GM20431 (cell line): ENCODE data around the gene HPX.

Experiments
- in situ Hi-C: fragments of 300-500 bp; cut with MseI, MboI; formaldehyde crosslinking; loops from one replicate; pipeline ENCODE4 v1.15.0; 2020; ENCODE audit warnings: low sequenced_read_pairs; ENCODE audit not compliant: unreplicated experiment

Gene HPX, protein sequence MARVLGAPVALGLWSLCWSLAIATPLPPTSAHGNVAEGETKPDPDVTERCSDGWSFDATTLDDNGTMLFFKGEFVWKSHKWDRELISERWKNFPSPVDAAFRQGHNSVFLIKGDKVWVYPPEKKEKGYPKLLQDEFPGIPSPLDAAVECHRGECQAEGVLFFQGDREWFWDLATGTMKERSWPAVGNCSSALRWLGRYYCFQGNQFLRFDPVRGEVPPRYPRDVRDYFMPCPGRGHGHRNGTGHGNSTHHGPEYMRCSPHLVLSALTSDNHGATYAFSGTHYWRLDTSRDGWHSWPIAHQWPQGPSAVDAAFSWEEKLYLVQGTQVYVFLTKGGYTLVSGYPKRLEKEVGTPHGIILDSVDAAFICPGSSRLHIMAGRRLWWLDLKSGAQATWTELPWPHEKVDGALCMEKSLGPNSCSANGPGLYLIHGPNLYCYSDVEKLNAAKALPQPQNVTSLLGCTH

DNA sequence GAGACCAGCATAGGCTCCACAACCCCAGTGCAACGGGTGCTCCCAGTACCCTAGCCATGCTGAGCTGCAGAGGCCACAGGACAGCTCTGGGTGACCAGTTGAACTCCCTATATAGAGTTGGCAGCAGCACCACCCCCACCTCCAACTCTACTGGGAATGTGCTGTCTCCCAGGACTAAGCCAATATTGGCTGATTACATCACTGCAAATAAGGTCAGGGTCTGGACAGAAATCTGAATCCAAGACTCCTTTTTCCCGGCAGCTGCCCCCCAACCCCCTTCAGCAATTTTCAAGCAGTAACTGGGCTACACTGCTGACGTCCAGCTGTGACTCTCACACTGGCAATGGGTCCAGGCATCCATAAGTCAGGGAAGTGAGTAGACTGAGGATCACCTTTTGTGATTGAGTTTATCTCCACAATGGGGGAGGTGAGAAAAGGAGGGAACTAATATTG lies at the start of gene HPX:
HPX (minus strand) TSS at position 82 of the 453 bp plus-strand sequence; CDS start at position 58, 24 bp downstream.
- in situ Hi-C loops: no loop called here

DNA sequence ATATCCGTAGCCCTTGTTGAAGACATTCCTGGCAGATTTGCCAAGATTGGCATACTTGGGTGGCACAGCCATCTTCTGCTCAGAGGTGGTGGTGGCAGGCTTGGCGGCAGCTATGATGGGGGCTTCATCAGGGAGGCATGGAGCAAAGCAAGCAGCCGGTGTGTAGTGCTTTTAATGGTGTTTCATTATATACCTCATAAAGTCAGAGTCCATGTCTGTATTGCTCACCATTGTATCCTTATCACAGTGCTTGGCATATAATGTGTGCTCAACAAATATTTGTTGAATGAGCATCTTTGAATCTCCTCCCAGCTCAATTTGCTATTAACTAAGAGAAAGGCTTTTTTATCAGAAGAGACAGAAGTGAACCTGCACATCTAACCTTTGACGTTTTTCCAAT lies 48.5 kb upstream of the HPX start:
- in situ Hi-C loops: no loop called here

DNA sequence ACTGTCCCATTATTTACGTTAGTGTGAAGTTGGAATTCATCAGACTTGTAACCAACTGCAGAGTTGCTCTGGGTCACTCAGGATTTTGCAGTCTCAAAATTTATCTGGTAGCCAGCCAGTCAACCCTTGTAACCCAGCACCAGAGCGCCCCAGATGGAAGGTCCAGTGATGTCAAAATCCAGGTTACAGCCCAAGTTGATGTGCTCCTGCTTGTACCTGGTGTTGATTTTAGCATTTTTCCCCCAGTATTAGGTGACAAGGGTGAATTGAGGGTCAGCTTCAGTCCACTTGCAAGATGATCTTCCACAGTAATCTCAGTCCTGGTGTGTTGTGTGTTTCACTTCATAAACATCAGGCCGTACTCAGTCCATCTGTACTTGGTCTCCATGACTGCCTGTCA lies 48.0 kb upstream of the HPX start:
- in situ Hi-C loops: no loop called here

DNA sequence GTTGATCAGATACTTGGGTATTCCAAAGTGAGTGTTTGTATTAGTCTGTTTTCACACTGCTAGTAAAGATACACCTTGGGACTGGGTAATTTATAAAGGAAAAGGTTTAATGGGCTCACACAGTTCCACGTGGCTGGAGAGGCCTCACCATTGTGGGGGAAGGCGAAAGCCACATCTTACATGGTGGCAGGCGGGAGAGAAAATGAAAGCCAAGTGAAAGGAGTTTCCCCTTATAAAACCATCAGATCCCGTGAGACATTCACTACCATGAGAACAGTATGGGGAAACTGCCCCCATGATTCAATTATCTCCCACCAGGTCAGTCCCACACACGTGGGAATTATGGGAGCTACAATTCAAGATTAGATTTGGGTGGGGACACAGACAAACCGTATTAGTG lies 47.6 kb upstream of the HPX start:
- in situ Hi-C loops: no loop called here

DNA sequence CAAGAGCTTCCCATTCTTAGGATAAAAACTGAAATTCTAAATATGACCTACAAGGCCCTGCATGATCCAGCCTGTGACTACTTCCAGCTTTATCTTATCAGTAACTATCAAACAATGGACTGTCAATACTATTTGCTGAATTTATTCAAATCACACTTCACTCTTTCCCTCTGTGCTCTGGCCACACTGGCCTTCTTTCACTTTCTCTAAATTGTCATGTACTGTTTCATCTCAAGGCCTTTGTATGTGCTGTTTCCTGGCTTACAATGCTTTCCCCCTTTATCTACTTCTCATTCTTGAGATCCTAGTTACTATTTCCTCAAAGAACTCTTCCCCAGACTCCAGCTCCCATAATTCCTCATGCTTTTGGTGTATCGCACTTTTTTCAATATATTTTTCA lies 46.2 kb upstream of the HPX start:
- in situ Hi-C loops: no loop called here

DNA sequence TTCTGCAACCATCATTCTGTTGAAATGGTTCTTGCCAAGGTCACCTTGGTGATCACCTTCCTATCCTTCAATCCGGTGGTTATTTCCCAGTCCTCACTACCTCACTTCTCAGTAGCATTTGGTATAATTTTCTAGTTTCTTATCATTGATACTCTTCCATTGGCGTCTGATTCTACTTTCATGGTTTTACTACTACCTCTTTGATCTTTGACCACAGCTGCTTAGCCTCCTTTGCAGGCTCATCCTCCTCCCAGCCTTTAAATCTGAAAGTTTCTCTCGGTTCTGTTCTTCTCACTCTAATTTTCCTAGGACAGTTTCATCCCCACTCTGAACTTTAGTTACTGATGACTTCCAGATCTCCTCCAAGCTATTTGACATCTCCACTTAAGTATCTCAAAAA lies 45.5 kb upstream of the HPX start:
- in situ Hi-C loops: no loop called here

DNA sequence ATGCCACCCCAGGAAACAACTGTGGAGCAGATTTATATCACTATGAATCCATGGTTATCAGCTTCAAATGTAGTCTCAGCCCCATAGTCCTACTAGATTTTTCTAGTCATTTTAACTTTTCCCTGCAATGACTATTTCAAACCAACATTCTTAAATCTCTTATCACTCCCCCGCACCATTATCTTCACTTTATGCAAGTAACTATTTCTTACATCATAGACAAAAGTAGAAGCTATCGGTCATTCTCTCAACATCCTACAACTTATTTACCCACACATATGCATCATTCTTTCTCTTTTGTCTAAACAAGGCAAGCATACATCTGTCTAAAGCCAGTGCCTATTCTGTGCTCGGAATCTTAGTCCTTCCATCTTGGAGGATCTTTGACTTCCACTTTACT lies 44.9 kb upstream of the HPX start:
- in situ Hi-C loops: no loop called here

DNA sequence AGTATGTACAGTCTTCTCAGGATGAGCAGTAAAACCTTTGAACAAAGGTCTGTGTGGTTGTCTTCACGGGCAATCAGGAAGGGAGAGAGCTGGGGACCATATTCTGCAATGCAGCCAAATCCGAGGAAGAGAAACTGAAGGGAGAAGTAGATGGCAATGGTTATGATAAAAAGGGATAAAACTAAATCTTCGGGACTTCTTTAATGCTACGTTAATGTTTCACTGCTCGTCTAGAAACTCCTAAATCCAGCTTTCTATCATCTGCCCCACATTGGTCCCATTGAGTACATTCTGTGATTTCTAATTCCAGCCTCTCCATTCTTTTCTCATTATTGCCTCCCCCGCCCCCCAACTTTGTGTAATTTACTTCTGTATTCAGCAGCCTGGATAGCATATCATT lies 42.2 kb upstream of the HPX start:
- in situ Hi-C loops: no loop called here

DNA sequence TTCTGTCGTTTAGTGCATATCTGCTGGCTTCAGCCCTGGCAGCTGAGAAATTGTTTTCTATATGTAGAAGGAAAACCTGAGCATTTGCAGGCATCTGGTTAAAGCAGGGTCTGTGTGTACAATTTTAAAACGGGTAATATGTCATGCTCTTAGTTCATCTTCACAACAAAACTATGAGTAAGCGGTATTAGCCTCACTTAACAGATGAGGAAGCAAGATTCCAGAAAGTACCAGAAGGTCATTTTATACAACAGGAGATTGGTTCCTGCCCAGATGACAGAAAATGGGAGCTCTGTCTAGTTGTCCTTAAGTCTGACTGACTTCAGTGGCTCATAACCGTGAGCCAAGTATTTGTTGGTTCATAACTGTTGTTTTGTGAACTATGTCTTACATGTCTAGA lies 41.7 kb upstream of the HPX start:
- in situ Hi-C loops: no loop called here

DNA sequence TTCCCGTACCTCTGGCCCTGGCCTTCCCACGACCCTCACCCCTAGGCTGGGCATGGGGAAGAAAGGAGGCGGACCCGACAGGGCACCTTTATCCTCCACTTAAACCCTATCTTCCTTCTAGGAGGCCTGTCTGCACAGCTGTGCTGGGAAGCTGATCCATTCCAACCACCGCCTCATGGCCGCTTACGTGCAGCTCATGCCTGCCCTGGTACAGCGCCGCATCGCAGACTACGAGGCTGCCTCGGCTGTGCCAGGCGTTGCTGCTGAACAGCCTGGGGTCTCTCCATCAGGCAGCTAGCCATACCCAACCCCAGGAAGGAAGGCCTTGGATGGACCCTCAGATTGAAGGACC lies 41.1 kb upstream of the HPX start:
- in situ Hi-C loops: no loop called here

DNA sequence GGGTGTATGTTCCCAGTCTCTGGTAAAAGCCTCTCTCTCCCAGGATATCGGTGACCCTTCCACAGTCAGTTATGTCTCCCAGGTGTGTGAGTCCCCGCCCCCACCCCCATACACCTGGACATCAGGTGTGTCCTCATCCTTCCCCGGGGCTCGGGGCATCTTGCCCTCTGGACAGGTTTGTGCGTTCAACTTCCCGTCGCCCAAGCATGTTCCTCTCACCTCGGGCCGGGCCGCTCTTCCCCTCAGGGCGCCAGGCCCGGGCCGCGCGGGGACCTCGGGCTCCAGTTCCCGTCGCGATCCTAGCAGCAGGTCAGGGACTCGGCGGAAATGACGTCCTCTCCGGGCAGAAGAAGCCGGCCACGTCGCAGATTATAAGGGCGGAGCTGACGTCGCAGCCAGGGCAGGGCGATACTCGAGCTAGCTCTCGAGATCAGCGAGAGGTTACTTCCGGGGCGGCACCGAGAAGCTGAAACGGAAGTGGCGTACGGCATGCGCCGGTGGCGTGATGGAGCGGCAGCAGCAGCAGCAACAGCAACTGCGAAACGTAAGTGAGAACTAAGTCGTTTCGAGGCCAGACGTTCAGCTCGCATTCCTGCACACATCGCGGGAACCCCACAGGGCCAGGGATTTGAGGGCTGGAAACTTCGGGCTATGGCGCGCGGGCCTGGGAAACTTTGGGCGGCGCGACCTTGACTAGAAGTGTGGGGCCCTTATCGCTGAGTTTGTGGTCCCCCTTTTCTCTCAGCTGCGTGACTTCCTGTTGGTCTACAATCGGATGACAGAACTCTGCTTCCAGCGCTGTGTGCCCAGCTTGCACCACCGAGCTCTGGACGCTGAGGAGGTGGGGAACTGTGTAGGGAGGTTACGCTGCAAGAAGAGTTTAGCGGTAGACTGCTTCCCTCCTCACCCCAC lies 40.5 kb upstream of the HPX start, which contains the start of the genes ARFIP2 and TIMM10B:
ARFIP2 (minus strand) TSS at position 320 of the 912 bp plus-strand sequence. CDS start 910 bp downstream, outside the sequence.
TIMM10B (plus strand) TSS at position 490 of the 912 bp plus-strand sequence; CDS start at position 506, 16 bp downstream.
- in situ Hi-C loops: no loop called here

DNA sequence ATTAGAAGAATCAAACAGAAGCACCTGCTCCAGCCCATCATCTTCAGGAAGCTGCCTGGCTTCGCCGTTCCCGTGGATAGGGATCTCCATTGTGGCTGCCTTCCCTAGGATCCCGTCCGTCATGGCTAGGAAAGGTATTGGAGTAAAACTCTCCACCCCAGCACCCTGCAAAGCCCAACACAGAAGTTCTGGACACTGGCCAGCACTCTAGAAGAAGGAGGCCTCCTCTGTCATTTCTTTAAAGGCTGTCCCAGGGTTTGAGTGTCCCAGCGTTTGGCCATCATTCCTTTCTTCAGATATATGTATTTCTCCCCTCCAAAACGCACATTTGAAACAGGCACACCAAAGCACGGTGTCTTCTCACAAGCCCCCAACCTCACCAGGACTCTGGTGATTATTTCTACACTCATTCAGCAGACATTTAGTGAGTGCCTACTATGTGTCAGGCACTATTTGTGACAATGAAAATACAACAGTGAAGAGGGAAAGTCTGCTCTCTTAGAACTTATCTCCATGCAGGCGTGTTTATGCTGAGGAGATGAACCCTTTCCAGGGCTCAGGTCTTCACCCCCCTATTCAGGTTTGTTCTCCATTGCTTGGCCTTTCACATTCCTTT lies 39.6 kb upstream of the HPX start:
- in situ Hi-C loops: no loop called here

DNA sequence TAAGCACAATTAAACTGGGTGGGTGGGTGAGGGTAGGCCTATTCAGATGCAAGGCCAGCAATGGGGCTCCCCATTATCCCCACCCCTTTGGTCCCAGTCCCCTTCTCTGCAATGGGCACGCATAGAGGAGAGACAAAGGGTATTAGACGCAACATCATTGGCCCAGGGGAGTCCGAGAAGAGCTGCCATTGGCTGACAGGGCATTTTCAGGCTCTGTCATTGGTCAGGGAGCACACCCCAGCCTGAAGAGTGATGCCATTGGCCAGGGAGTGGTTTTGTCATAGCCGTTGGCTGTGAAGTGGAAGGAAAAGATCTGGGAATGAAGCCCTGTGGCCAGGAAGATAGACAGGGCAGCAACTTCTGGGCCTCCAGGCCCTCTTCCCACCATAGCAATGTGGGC lies 35.8 kb upstream of the HPX start:
- in situ Hi-C loops: no loop called here

DNA sequence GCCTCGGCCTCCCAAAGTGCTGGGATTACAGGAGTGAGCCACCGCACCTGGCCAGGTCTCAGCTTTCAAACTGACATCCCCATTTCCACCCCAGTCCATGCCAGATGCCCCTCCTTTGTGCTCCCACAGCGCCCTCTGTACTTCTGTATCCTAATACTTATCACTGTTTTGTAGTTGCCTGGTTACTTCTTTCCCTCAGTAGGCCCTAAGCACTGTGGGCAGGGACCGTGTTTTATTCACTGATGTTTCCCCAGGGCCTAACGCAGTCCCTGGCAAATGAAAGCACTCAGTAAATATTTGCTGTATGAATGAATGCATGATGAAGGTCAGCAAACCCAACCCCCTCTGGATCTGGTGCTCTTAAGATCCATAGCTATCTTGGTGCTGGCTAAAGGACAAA lies 35.1 kb upstream of the HPX start:
- in situ Hi-C loops: no loop called here

DNA sequence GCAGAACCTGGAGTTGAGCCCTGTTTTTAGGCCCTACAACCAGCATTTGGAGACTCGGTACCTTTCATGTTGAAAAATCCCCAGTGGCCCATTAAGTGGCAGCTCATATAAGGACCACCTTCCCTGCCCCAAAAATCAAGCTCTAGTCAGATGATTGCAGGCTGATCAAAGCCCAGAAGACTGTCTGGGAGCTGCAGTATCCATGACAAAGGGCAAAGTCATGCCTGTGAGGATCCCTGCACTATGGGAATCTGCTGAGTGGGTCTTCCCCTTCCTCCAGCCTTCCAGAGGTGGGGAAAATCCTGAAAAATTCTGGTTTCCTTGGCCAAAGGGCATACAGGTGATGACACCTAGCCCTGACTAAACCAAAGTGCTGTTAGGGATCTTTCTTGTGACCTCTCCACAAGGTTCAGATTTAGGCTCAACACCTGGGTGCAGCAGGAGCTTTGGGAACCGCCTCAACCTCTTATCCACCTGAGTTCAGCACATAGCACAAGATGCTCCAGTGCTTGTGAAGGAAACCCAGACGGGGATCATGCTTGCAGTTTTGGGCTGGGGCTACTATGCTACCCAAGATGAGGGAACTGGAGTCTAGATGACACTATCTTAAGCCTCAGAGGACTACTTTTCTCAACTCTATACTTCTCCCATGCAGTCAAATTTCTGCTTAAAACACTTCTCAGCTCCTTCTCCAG lies 34.2 kb upstream of the HPX start:
- in situ Hi-C loops: no loop called here

DNA sequence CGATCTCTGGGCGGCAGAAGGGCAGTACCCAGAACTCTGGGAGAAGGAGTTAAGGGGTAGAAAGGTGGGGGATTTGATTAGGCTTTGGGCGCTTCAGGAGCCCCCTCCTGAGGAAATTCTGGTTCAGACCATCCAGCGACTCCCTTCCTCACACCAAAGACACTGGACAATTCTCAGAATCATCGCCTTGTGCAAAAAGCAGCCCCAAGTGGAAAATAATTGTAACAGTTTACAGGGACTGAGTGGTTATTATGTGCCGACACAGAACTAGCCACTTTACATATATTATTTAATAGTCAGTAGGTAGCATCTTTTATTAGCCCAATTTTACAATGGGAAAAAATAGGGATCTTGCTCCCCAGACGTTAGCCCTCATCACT lies 33.6 kb upstream of the HPX start:
- in situ Hi-C loops: no loop called here

DNA sequence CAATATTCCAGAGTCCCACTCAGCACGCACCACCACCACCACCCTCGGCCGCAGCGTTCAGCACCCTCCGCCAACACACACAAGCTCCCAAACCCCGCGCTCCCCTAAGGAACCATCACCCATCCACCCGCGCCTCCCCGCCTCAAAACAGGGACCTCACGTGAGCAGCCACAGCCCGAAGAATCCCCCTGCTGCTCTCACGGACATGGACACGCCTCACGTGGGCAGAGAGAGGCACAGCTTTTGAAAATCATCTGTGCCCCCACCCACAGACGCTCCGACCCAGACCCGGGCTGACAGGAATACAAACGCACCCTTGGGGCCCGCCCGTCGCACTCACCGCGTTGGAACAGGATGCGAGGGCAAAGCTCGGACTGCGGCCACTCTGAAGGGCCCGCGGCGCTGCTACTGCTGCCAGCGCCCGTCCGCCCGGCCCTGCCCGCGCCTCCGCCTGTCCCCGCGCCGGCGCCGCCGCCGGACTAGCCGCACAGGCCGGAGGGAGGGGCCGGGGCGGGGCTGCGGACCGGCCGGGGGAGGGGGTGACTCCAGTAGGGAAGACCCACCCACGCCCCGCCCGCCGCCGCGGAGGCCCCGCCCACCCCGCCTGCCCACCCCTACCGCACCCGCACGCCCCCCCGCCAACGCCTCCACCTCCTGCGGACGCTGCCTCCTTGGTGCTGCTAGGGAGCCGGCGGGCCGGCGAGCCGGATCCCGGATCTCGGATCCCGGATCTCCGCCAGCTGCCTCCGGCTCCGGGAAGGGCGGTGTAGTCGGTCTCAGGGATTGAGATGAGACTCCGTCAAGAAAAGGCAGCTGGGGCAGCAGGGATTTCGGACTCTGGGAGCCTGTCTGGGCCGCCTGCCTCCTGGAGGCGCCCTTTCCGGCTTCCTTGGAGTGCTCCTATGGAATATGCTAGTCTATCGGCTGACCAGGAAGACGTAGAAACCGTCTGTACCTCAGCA lies 32.9 kb upstream of the HPX start, which contains the start of gene TRIM3:
TRIM3 (minus strand) TSS at position 491 of the 962 bp plus-strand sequence. CDS start 8,246 bp downstream, outside the sequence.
- in situ Hi-C loops: no loop called here

DNA sequence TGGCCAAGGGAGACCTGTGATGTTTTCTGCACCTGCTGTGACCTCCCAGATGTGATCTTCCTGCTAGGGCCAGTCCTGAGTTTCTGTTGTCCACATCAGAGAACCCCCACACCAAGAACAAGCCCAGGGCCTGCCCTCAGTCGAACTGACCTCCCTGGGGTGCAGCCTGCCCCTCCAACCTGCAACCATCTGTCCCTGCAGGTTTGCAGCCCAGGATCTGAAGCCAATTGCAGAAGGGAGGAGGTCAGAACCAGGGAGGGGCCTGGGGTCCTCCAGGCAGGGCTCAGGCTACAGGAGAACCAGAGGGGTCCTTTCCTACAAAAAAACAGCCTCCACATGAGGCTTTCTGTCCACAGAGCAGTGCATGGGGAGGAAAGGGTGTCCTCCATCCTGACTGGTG lies 32.1 kb upstream of the HPX start:
- in situ Hi-C loops: no loop called here

DNA sequence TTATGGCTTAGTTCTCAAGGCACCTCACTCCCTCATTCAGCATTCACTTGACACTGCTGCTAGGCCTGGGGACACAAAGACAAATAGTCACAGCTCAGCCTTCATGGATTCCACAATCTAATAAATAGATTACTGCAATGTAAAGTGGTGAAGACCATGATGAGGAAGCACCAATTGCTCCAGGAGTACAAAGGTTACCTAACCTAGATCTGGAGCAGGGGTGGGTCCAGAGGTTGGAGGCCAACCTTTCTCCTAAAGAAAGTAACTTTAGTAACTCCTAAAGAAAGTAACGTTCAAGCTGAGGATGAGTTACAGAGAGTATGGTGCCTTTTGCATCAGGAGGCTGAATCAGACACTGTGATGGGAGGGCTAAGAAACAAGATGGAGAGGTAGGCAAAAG lies 28.8 kb upstream of the HPX start:
- in situ Hi-C loops: no loop called here
